Panc1 (cell line): ENCODE measurements around the gene SHISAL1. TPM values are rescaled to one million over a fixed set of nuclear protein-coding genes. Genes with fewer than 3 reads are reported as not detected.

ENCODE experiments used
- ATAC-seq: fragments of 200-7000 bp; cut with Tn5 transposase; 2 replicates; pipeline ENCODE4 v1.9.1; 2020; ENCODE audit warnings: mild to moderate bottlenecking, moderate library complexity
- BruUV-seq: library from RNA; stranded (reverse); fragments of 400-500 nt; replicated peaks from 2 replicates; lab custom pipeline; 2021; lab: Mats Ljungman, UMichigan
- CTCF ChIA-PET: fragments of 300-600 bp; sonication (Branson Sonifier 250); formaldehyde crosslinking; loops from one replicate; lab custom pipeline; 2022; ENCODE audit warnings: antibody characterized with exemption; lab: Charles Lee
- POLR2A ChIA-PET: fragments of 300-600 bp; sonication (Branson Sonifier 250); formaldehyde crosslinking; loops from one replicate; lab custom pipeline; 2022; ENCODE audit warnings: antibody characterized with exemption; lab: Charles Lee
- DNase-seq: peaks from one replicate; pipeline ENCODE4 v3.0.0-alpha.2; 2010; ENCODE audit warnings: low read depth, low spot score
- H3K27ac ChIP-seq: 2 replicates; pipeline ENCODE4 v1.5.1; 2011; ENCODE audit warnings: mild to moderate bottlenecking, low read length, inconsistent platforms
- H3K27me3 ChIP-seq: fragments of 200-500 bp; sonication (Bioruptor generic); 2 replicates; pipeline ENCODE4 v1.6.0; 2014; ENCODE audit warnings: low read length, inconsistent platforms; ENCODE audit not compliant: control insufficient read depth, insufficient read depth
- H3K36me3 ChIP-seq: fragments of 200-500 bp; sonication (Bioruptor generic); 2 replicates; pipeline ENCODE4 v1.5.1; 2014; ENCODE audit warnings: inconsistent platforms, mild to moderate bottlenecking, low read length, moderate library complexity; ENCODE audit not compliant: control insufficient read depth, insufficient read depth
- H3K4me1 ChIP-seq: 2 replicates; pipeline ENCODE4 v1.5.1; 2011; ENCODE audit warnings: inconsistent platforms, mild to moderate bottlenecking, low read length, moderate library complexity; ENCODE audit not compliant: control insufficient read depth, insufficient read depth
- H3K4me3 ChIP-seq, 2 experiments: 2 replicates each; pipeline ENCODE4 v1.5.1; 2011 to 2012; ENCODE audit warnings: low read depth in 2 of 2, low read length in 2 of 2, mild to moderate bottlenecking in 2 of 2, inconsistent platforms in 1 of 2, moderate library complexity in 1 of 2
- H3K9me3 ChIP-seq: fragments of 200-500 bp; sonication (Bioruptor generic); 2 replicates; pipeline ENCODE4 v1.5.1; 2014; ENCODE audit warnings: low read depth, mild to moderate bottlenecking, inconsistent platforms, low read length, moderate library complexity; ENCODE audit not compliant: control insufficient read depth, insufficient read depth
- CTCF ChIP-seq: fragments of 450-650 bp; IDR thresholded peaks from 2 replicates; pipeline ENCODE4 v1.5.1; 2017; ENCODE audit warnings: mild to moderate bottlenecking
- POLR2AphosphoS5 ChIP-seq: IDR thresholded peaks from 2 replicates; pipeline ENCODE4 v1.6.1; 2012; ENCODE audit warnings: mild to moderate bottlenecking, low read depth, low read length, moderate library complexity
- REST ChIP-seq, 2 experiments: IDR thresholded peaks; 2 replicates each; pipeline ENCODE4 v1.6.1; 2011 to 2012; ENCODE audit warnings: low read depth in 2 of 2, control low read depth in 1 of 2, low read length in 1 of 2, mild to moderate bottlenecking in 1 of 2, moderate library complexity in 1 of 2; ENCODE audit not compliant: insufficient read depth in 1 of 2
- SIN3A ChIP-seq: IDR thresholded peaks from 2 replicates; pipeline ENCODE4 v1.6.1; 2012; ENCODE audit warnings: low read depth, mild to moderate bottlenecking, low read length, moderate library complexity, borderline replicate concordance; ENCODE audit not compliant: insufficient read depth
- TCF7L2 ChIP-seq: IDR thresholded peaks from 2 replicates; pipeline ENCODE4 v1.6.1; 2011; ENCODE audit warnings: mild to moderate bottlenecking, low read depth, low read length, inconsistent platforms
- in situ Hi-C: cut with HindIII; loops from 2 replicates; pipeline ENCODE4 v1.10.0; 2016; ENCODE audit warnings: low sequenced_read_pairs, low pct_unique_long_range_greater_than_20kb
- intact Hi-C: fragments of 100-400 bp; cut with micrococcal nuclease; formaldehyde crosslinking; loops from one replicate; pipeline ENCODE4 v1.10.0; 2022; ENCODE audit not compliant: unreplicated experiment
- total RNA-seq: library from RNA; stranded (reverse); gene quantifications from one replicate; pipeline ENCODE4 v1.2.1, GENCODE V29; 2021; ENCODE audit not compliant: unreplicated experiment

The SHISAL1 gene
- total RNA-seq, 1 experiment from 2014 or later = 1.2 TPM

- CTCF ChIA-PET = no interaction called here
- DNase-seq = no peak
- intact Hi-C loops = no loop called here
Measured at GRCh38 chr22:44291674-44292360, 20.9 kb downstream of the SHISAL1 start.

GRCh38 chr22:44291265-44291664 is 21.5 kb downstream of the SHISAL1 start:
- no peak for DNase-seq
- intact Hi-C loops = no loop called here
- no peak for ATAC-seq
- in situ Hi-C loops = no loop called here
- TF ChIP-seq REST (IDR thresholded peaks at IDR 0.05; ENCODE audit: insufficient read depth in 1 of 2, low read depth in 2 of 2, low read length in 1 of 2) (no peak), TCF7L2 (no peak), POLR2AphosphoS5 (no peak), SIN3A (no peak), CTCF (no peak)
- no peak overlapping the region for H3K4me3 ChIP-seq
- H3K27me3 ChIP-seq = no peaks in the 10 kb centered on the region
- no peaks in the 10 kb centered on the region for H3K4me1 ChIP-seq
- POLR2A ChIA-PET = no interaction called here
- H3K27ac ChIP-seq = no peak overlapping the region
- no peaks in the 10 kb centered on the region for H3K9me3 ChIP-seq
- CTCF ChIA-PET = no interaction called here
- no TSS peak for BruUV-seq
- H3K36me3 ChIP-seq = no peaks in the 10 kb centered on the region

More at GRCh38 chr22:44291674-44292360, 20.9 kb downstream of the SHISAL1 start:
- Histone ChIP-seq H3K4me3 (no peak overlapping the region), H3K4me1 (no peaks in the 10 kb centered on the region), H3K9me3 (no peaks in the 10 kb centered on the region), H3K36me3 (no peaks in the 10 kb centered on the region), H3K27ac (no peak overlapping the region), H3K27me3 (no peaks in the 10 kb centered on the region)
- TF ChIP-seq POLR2AphosphoS5 = no peak
- no peak for TF ChIP-seq SIN3A
- no peak for ATAC-seq
- no TSS peak for BruUV-seq
- in situ Hi-C loops = no loop called here
- POLR2A ChIA-PET = no interaction called here

- TF ChIP-seq POLR2AphosphoS5 (no peak), SIN3A (no peak), REST (IDR thresholded peaks at IDR 0.05; ENCODE audit: insufficient read depth in 1 of 2, low read depth in 2 of 2, low read length in 1 of 2) (no peak), CTCF (no peak), TCF7L2 (no peak)
- ChIA-PET POLR2A (no interaction called here), CTCF (no interaction called here)
- Histone ChIP-seq H3K27me3 (no peaks in the 10 kb centered on the region), H3K36me3 (no peaks in the 10 kb centered on the region), H3K4me1 (no peaks in the 10 kb centered on the region), H3K9me3 (no peaks in the 10 kb centered on the region), H3K4me3 (no peak overlapping the region), H3K27ac (no peak overlapping the region)
- intact Hi-C loops (no loop called here), in situ Hi-C loops (no loop called here)
- DNase-seq (no peak), ATAC-seq (no peak)
- BruUV-seq = no TSS peak
Measured at GRCh38 chr22:44289414-44290171, 23.2 kb downstream of the SHISAL1 start.
